HepG2 (cell line): Measurements from ENCODE around the gene PIGA.

Source experiments
- EP300 ChIP-seq, 3 experiments: sonication (generic) in 1 of 3; formaldehyde crosslinking in 1 of 3; IDR thresholded peaks; 2 replicates each; pipeline versions ENCODE4 v1.5.1 to v1.6.1; 2011 to 2020; ENCODE audit warnings: low read depth in 2 of 3, low read length in 2 of 3, borderline replicate concordance in 1 of 3, improper control_type of control experiment in 1 of 3, mild to moderate bottlenecking in 1 of 3, missing genetic modification reagents in 1 of 3, moderate library complexity in 1 of 3
- JUN ChIP-seq: sonication (generic); formaldehyde crosslinking; IDR thresholded peaks from 2 replicates; pipeline ENCODE4 v1.4.0; 2020; ENCODE audit warnings: mild to moderate bottlenecking, missing genetic modification reagents
- KLF9 ChIP-seq: IDR thresholded peaks from 2 replicates; pipeline ENCODE4 v1.6.1; 2016; ENCODE audit warnings: low read depth
- NR0B2 ChIP-seq: sonication (generic); formaldehyde crosslinking; IDR thresholded peaks from 2 replicates; pipeline ENCODE4 v1.4.0; 2020; ENCODE audit warnings: mild to moderate bottlenecking, missing genetic modification reagents
- USF2 ChIP-seq, 2 experiments: sonication (generic) in 1 of 2; formaldehyde crosslinking in 1 of 2; IDR thresholded peaks; 2 replicates each; pipeline versions ENCODE4 v1.5.1 to v1.6.1; 2011 to 2020; ENCODE audit warnings: borderline replicate concordance in 1 of 2, low read depth in 1 of 2, low read length in 1 of 2, mild to moderate bottlenecking in 1 of 2, missing genetic modification reagents in 1 of 2, moderate library complexity in 1 of 2
- ZNF7 ChIP-seq: IDR thresholded peaks from 2 replicates; pipeline ENCODE4 v1.6.1; 2016; ENCODE audit warnings: missing biosample characterization, missing genetic modification reagents
- TF ChIP-seq, protein P1 (sequence below): sonication (generic); formaldehyde crosslinking; IDR thresholded peaks from 2 replicates; pipeline ENCODE4 v1.5.0; 2020; ENCODE audit warnings: mild to moderate bottlenecking, missing genetic modification reagents, moderate library complexity

DNA sequence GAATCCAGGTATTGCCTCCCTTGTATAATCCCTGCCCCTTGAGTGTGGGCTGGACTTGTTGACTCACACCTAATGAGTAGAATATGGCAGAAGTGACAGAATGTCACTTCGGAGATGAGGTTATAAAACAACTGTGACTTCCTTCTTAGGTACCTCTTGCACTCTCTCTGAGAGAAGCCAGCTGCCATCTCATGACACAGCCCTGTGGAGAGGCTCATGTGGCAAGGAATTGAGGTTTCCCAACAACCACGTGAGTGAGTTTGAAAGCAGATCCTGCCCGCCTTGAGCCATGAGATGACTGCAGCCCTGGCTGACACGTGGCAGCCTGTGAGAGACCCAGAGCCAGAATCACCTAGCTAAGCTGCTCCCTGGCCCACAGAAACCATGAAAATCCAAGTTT is 33.4 kb downstream of the PIGA start:
- TF ChIP-seq NR0B2 (CRISPR knock-in tag), result no peak
- no peak for TF ChIP-seq USF2 (IDR thresholded peaks at IDR 0.05; ENCODE audit: low read depth, low read length)
- no peak for TF ChIP-seq USF2 (CRISPR knock-in tag; IDR thresholded peaks at IDR 0.05; ENCODE audit: borderline replicate concordance)
- TF ChIP-seq, protein P1, sequence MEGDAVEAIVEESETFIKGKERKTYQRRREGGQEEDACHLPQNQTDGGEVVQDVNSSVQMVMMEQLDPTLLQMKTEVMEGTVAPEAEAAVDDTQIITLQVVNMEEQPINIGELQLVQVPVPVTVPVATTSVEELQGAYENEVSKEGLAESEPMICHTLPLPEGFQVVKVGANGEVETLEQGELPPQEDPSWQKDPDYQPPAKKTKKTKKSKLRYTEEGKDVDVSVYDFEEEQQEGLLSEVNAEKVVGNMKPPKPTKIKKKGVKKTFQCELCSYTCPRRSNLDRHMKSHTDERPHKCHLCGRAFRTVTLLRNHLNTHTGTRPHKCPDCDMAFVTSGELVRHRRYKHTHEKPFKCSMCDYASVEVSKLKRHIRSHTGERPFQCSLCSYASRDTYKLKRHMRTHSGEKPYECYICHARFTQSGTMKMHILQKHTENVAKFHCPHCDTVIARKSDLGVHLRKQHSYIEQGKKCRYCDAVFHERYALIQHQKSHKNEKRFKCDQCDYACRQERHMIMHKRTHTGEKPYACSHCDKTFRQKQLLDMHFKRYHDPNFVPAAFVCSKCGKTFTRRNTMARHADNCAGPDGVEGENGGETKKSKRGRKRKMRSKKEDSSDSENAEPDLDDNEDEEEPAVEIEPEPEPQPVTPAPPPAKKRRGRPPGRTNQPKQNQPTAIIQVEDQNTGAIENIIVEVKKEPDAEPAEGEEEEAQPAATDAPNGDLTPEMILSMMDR, result no peak
- no peak for TF ChIP-seq ZNF7 (CRISPR knock-in tag)
- no peak for TF ChIP-seq JUN
- no peak for TF ChIP-seq KLF9 (CRISPR knock-in tag)
- no peak for TF ChIP-seq EP300 (IDR thresholded peaks at IDR 0.05; ENCODE audit: low read depth in 2 of 2, low read length in 2 of 2)
- TF ChIP-seq EP300 (CRISPR knock-in tag; IDR thresholded peaks at IDR 0.05; ENCODE audit: borderline replicate concordance), result no peak
